ENCODE measurements around the gene SOX4.

GRCh38 chr6:21608601-21609000, 15.1 kb downstream of the SOX4 start:
- TF ChIP-seq CTCF (IDR thresholded peaks at IDR 0.05) (no peak), EZH2 (IDR thresholded peaks at IDR 0.05; ENCODE audit: borderline replicate concordance, insufficient read depth, low read depth, low read length, poor library complexity, severe bottlenecking) (no peak)

Data from B cell (primary cell).